ENCODE data around the gene WHRN. TPM values are rescaled to one million over a fixed set of nuclear protein-coding genes. Genes with fewer than 3 reads are reported as not detected.

Gene WHRN
- total and polyA plus RNA-seq, 9 of the 15 experiments (the other 6 are each of a cell fraction or from before 2014, with no cell fraction given): 0.31 to 14.1 (median 3.0) TPM

DNA sequence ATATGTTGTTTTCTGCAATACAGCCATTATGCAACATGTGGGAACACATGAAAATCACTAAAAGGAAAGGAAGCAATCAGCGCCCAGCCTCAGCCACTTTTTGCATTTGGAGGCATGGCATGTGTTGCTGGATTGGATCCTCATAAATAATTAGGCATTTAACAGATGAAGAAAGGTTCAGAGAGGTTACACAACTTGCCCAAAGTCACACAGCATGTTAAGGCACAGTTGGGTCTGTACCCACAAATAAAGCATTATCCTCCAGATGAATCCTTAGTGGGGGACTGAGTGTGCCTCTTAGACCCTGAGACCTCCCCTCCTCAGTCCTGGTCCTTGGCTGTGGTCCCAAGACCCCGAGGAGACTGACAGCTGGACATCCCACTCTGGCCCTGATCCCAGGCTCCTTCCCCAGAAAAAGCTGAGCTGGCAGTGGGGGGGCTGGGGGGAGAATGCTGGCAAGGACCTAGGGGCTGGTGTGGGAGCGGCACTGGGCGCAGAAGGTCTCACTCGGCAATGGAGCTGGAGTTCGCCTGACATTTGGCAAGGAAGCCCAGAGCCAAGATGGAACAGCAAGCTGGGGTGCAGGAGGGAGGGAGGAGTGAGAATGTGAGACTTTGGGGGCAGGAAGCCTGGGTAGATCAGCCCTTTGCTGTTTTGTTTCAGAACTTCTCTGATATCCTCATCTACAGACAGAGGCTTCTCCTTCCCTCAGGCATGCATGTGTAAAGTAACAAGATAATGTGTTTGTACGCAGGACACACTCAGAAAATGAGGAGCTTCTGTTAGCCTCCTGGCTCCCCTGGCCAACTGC lies 110.5 kb downstream of the WHRN start:
- in situ Hi-C loops (cut with MboI): no loop called here
- POLR2A ChIA-PET: interaction anchor here (0.6 to 4.7 kb wide), 6 partner anchors 9 to 259 kb away, joined by 3 to 30 read pairs (median 3); partner anchors contain the start of gene AKNA
- no peak for FAIRE-seq
- TF ChIP-seq JUND (IDR thresholded peaks at IDR 0.05; ENCODE audit: borderline replicate concordance, low read depth, low read length) (no peak), JUND (tag; IDR thresholded peaks at IDR 0.05; ENCODE audit: borderline replicate concordance, low read depth, low read length) (no peak), ZNF23 (CRISPR knock-in tag; IDR thresholded peaks at IDR 0.05) (no peak), ZFP36 (IDR thresholded peaks at IDR 0.05; ENCODE audit: low read depth, low read length, partially characterized antibody) (peak; percentile 89), POLR2G (IDR thresholded peaks at IDR 0.05; ENCODE audit: low read depth, low read length) (0 out of 2 replicates have a peak, but pooled peaks have one; percentile 19), ZNF232 (CRISPR knock-in tag; IDR thresholded peaks at IDR 0.05) (no peak), ZNF740 (CRISPR knock-in tag; IDR thresholded peaks at IDR 0.05) (peak; percentile 67; the same call in 1 of the 2 replicates), ZNF740 (tag; IDR thresholded peaks at IDR 0.05) (no peak), KDM1A (IDR thresholded peaks at IDR 0.05) (peak in 1 of 2 experiments; percentile 66; a peak in 2 of 4 replicates), MYBL2 (IDR thresholded peaks at IDR 0.05; ENCODE audit: low read depth) (no peak), MYBL2 (CRISPR knock-in tag; IDR thresholded peaks at IDR 0.05; ENCODE audit: borderline replicate concordance) (no peak), POLR2A (conservative IDR thresholded peaks at IDR 0.05) (no peak), SNAPC5 (CRISPR knock-in tag; IDR thresholded peaks at IDR 0.05) (no peak), RCOR1 (IDR thresholded peaks at IDR 0.05; ENCODE audit: borderline replicate concordance in 1 of 2, low read depth in 2 of 2, low read length in 2 of 2) (peak in 1 of 2 experiments; percentile 60; a peak in 1 of 4 replicates), CEBPB (tag; IDR thresholded peaks at IDR 0.05) (peak; percentile 32; the same call in 1 of the 2 replicates), SMARCA5 (IDR thresholded peaks at IDR 0.05) (peak; percentile 37; the same call in 1 of the 2 replicates), POLR2AphosphoS2 (IDR thresholded peaks at IDR 0.05; ENCODE audit: low read length) (no peak), BCOR (IDR thresholded peaks at IDR 0.05) (peak; percentile 85), ZNF551 (CRISPR knock-in tag; IDR thresholded peaks at IDR 0.05) (no peak), MAFF (IDR thresholded peaks at IDR 0.05; ENCODE audit: low read length) (no peak), KHSRP (IDR thresholded peaks at IDR 0.05) (no peak)
- TF ChIP-seq, protein P1, sequence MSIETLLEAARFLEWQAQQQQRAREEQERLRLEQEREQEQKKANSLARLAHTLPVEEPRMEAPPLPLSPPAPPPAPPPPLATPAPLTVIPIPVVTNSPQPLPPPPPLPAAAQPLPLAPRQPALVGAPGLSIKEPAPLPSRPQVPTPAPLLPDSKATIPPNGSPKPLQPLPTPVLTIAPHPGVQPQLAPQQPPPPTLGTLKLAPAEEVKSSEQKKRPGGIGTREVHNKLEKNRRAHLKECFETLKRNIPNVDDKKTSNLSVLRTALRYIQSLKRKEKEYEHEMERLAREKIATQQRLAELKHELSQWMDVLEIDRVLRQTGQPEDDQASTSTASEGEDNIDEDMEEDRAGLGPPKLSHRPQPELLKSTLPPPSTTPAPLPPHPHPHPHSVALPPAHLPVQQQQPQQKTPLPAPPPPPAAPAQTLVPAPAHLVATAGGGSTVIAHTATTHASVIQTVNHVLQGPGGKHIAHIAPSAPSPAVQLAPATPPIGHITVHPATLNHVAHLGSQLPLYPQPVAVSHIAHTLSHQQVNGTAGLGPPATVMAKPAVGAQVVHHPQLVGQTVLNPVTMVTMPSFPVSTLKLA (conservative IDR thresholded peaks at IDR 0.05): no peak

More for the DNA sequence above, 110.5 kb downstream of the WHRN start:
- ATAC-seq (no peak), DNase-seq (ENCODE audit: extremely low read depth in 1 of 4, low spot score in 3 of 4) (no peak)
- Histone ChIP-seq H2AFZ (ENCODE audit: low read depth, low read length) (peak overlapping the region; percentile 27; the same call in 1 of the 2 replicates), H3K9me3 (replicated peaks; ENCODE audit: control insufficient read depth, insufficient read depth, low read depth, low read length) (no peaks in the 10 kb centered on the region), H3K27ac (ENCODE audit: extremely low read depth, low read depth, low read length) (peak overlapping the region; percentile 41; the same call in 1 of the 3 replicates), H4K20me1 (replicated peaks; ENCODE audit: control insufficient read depth, insufficient read depth, low read length) (peaks cover 5% of the 10 kb centered on the region; the same call in 1 of the 2 replicates), H3K4me2 (ENCODE audit: insufficient read depth, low read length) (peak overlapping the region; percentile 20; the same call in 1 of the 2 replicates), H3K27me3 (ENCODE audit: control insufficient read depth in 2 of 2, insufficient read depth in 2 of 2, low read length in 2 of 2) (no peaks in the 10 kb centered on the region), H3K4me1 (replicated peaks in 1 of 2; ENCODE audit: control insufficient read depth in 2 of 2, insufficient read depth in 2 of 2, low read length in 2 of 2) (peaks cover 21 to 27% of the 10 kb centered on the region in 2 experiments), H3K36me3 (ENCODE audit: control insufficient read depth, insufficient read depth, low read length) (no peaks in the 10 kb centered on the region; the same call in 2 of the 3 replicates), H3K9ac (ENCODE audit: insufficient read depth in 1 of 2, low read depth in 2 of 2, low read length in 2 of 2) (0 out of 4 replicates have a peak overlapping the region, but pooled peaks of 1 of the 2 experiments have one; percentile 6), H3K79me2 (ENCODE audit: control insufficient read depth, insufficient read depth, low read length) (peaks cover 5% of the 10 kb centered on the region; the same call in 2 of the 3 replicates), H3K9me1 (ENCODE audit: control insufficient read depth, insufficient read depth, low read length) (no peaks in the 10 kb centered on the region), H3K4me3 (no peak overlapping the region)
- intact Hi-C loops (cut with micrococcal nuclease): loop anchor here (5.0 kb wide), 2 partner anchors 108 to 512 kb away; no protein-coding TSS in a partner anchor
- CTCF ChIA-PET (ENCODE audit: low intra/inter-chr PET ratio): no interaction called here
- WGBS (ENCODE audit: insufficient coverage, low coverage, missing lambda C conversion rate): 67% methylated on average over 5 of the region's 7 CpGs
- BruUV-seq (replicated peaks): no TSS peak

Data from K562 (cell line).